Gastroesophageal sphincter (tissue), 3 donors: ENCODE results near the gene DNAH17.

ENCODE experiments used
- CTCF ChIP-seq, 4 experiments: fragments of 200-600 bp in 2 of 4; fragments of 450-650 bp in 2 of 4; sonication (generic) in 1 of 4; IDR thresholded peaks; one replicate each; pipeline ENCODE4 v1.5.1; 2017 to 2019; ENCODE audit warnings: antibody characterized with exemption in 4 of 4, mild to moderate bottlenecking in 2 of 4, moderate library complexity in 2 of 4
- EP300 ChIP-seq: sonication (generic); formaldehyde crosslinking; IDR thresholded peaks from one replicate; pipeline ENCODE4 v1.6.1; 2017; ENCODE audit warnings: antibody characterized with exemption, mild to moderate bottlenecking
- POLR2A ChIP-seq, 2 donors: fragments of 450-650 bp; IDR thresholded peaks; one replicate each; pipeline ENCODE4 v1.6.1; 2017; ENCODE audit warnings: antibody characterized with exemption in 2 of 2, mild to moderate bottlenecking in 2 of 2, moderate library complexity in 1 of 2
- POLR2AphosphoS5 ChIP-seq: sonication (generic); formaldehyde crosslinking; IDR thresholded peaks from one replicate; pipeline ENCODE4 v1.6.1; 2017; ENCODE audit warnings: antibody characterized with exemption

DNA sequence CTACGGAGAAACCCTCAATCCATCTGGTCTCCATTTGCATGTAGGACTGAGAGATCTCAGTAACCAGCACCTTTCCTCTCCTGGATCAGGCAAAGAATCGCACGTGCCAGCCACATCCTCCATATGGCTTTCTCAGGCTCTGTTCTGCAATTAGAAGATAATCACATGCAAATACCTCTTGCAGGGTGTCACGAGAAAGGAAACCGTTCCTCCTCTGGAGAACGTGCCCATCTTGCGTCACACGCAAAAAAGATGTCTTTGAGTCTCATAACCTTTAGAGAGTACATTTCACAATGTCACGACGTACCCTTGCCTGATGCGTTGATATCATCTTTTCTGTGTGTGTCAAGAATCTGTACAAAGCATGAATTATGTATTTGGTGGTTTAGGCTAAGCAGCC, 36.2 kb upstream of the DNAH17 start:
- TF ChIP-seq POLR2AphosphoS5 (no peak), CTCF (IDR thresholded peaks at IDR 0.05) (no peak), POLR2A (IDR thresholded peaks at IDR 0.05) (no peak), EP300 (no peak)
